ENCODE data around the gene DSCAM. TPM values are rescaled to one million over a fixed set of nuclear protein-coding genes. Genes with fewer than 3 reads are reported as not detected.

DSCAM gene
- total and polyA plus RNA-seq, 12 donors = under 0.01 to 0.11 (median 0.07) TPM; not detected in 5

DNA sequence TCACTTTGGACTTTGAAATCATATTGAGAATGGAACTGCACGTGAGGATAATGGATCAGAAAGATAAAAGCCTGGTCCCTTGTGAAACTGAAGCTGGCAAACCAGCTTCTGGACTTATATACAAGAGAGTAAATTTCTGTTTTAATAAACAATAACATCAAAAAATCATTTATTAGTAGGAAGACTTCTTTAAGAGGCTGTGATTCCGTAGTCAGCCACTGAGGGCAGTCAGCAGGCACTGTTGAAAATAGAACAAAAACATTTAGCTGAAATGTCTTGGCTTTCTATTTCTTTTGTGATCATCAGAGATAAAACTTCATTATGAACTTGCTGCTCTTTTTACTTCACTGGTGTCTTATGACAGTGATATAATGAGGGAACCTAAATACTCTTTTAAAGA lies 490.3 kb downstream of the DSCAM start:
- no peak for DNase-seq
- no peaks in the 10 kb centered on the region for H3K4me1 ChIP-seq (replicated peaks in 1 of 2)
- H3K27ac ChIP-seq = no peak overlapping the region
- H3K36me3 ChIP-seq (replicated peaks in 1 of 2) = no peaks in the 10 kb centered on the region
- TF ChIP-seq POLR2A (IDR thresholded peaks at IDR 0.05) = no peak
- TF ChIP-seq, protein P1, sequence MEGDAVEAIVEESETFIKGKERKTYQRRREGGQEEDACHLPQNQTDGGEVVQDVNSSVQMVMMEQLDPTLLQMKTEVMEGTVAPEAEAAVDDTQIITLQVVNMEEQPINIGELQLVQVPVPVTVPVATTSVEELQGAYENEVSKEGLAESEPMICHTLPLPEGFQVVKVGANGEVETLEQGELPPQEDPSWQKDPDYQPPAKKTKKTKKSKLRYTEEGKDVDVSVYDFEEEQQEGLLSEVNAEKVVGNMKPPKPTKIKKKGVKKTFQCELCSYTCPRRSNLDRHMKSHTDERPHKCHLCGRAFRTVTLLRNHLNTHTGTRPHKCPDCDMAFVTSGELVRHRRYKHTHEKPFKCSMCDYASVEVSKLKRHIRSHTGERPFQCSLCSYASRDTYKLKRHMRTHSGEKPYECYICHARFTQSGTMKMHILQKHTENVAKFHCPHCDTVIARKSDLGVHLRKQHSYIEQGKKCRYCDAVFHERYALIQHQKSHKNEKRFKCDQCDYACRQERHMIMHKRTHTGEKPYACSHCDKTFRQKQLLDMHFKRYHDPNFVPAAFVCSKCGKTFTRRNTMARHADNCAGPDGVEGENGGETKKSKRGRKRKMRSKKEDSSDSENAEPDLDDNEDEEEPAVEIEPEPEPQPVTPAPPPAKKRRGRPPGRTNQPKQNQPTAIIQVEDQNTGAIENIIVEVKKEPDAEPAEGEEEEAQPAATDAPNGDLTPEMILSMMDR (IDR thresholded peaks at IDR 0.05) = no peak
- H3K4me3 ChIP-seq = no peak overlapping the region
- 44 to 67% (median 60%) methylated on average over 2 of the region's 2 CpGs for WGBS, 4 donors
- no peaks in the 10 kb centered on the region for H3K27me3 ChIP-seq
- H3K9me3 ChIP-seq (replicated peaks in 1 of 3) = no peaks in the 10 kb centered on the region
- intact Hi-C loops (cut with DNase I) = no loop called here

DNA sequence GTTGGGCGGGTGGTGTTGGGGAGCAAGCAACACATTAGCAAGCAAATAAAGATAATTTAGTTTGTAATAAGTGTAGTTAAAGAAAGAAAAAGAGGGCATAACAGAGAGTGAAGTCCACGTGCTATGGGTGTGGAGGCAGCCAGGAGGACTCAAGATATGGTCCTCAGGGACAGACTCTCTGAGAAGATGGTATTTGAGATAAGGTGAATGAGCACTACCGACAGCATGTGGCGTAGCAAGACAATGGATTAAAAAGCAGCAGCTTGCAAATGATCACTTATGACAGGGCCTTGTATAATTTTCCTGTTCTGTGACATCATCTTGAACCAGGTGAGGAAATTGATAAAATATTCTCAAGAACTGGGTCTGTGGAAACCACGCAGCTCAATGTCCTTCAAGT lies 491.9 kb downstream of the DSCAM start:
- no peaks in the 10 kb centered on the region for H3K9me3 ChIP-seq (replicated peaks in 1 of 3)
- no peak for TF ChIP-seq POLR2A (IDR thresholded peaks at IDR 0.05)
- TF ChIP-seq, protein P1 (IDR thresholded peaks at IDR 0.05) = no peak
- H3K27me3 ChIP-seq = no peaks in the 10 kb centered on the region
- WGBS, 4 donors = 75 to 83% (median 78%) methylated on average over 5 of the region's 5 CpGs
- H3K4me1 ChIP-seq (replicated peaks in 1 of 2) = no peaks in the 10 kb centered on the region
- no peak for DNase-seq
- intact Hi-C loops (cut with DNase I) = no loop called here
- no peaks in the 10 kb centered on the region for H3K36me3 ChIP-seq (replicated peaks in 1 of 2)
- H3K27ac ChIP-seq = no peak overlapping the region
- H3K4me3 ChIP-seq = no peak overlapping the region

DNA sequence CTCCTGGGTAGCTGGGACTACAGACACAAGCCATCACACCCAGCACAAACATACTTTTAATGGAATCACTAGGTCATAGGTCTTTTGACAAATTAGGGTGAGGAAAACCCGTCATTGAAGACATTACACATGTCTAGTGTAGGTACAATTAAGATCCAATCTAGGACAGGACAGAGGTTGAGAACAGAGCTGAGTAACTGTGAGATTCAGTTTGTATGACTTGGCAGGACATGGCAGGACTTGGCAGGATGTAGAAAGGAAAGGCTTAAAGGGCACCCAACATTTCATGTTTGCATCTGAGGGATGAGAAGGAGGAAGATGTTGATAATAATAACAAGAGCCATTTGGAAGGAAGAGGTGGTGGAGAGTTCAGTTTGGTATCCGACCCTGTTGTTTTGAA lies 496.0 kb downstream of the DSCAM start:
- Histone ChIP-seq H3K4me1 (replicated peaks in 1 of 2) (no peaks in the 10 kb centered on the region), H3K27ac (no peak overlapping the region), H3K36me3 (replicated peaks in 1 of 2) (no peaks in the 10 kb centered on the region), H3K9me3 (replicated peaks in 1 of 3) (no peaks in the 10 kb centered on the region), H3K4me3 (no peak overlapping the region), H3K27me3 (no peaks in the 10 kb centered on the region)
- 37 to 55% (median 42%) methylated on average over 2 of the region's 2 CpGs for WGBS, 4 donors
- no peak for TF ChIP-seq POLR2A (IDR thresholded peaks at IDR 0.05)
- TF ChIP-seq, protein P1 (IDR thresholded peaks at IDR 0.05) = no peak
- no peak for DNase-seq
- intact Hi-C loops (cut with DNase I) = no loop called here

DNA sequence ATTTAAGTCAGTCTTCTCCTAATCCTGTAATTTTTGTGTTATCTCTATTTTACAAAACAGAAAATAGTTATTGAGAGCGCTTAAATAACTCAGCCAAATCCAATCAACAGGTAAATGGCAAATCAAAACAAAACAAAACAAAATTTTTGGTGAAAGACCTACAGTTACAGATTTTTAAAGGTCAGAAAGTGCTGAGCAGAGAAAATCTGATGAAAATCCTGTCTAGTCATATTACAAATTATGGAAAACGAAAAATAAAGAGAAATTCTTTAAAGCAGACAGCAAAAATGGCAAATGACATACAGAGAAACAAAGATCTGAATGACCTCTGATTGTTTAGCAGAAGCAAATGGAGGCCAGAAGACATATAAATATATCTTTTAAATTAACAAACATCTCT lies 497.4 kb downstream of the DSCAM start:
- DNase-seq = no peak
- Histone ChIP-seq H3K4me1 (replicated peaks in 1 of 2) (no peaks in the 10 kb centered on the region), H3K4me3 (no peak overlapping the region), H3K9me3 (replicated peaks in 1 of 3) (no peaks in the 10 kb centered on the region), H3K27ac (no peak overlapping the region), H3K36me3 (replicated peaks in 1 of 2) (no peaks in the 10 kb centered on the region), H3K27me3 (no peaks in the 10 kb centered on the region)
- intact Hi-C loops (cut with DNase I) = no loop called here
- WGBS, 4 donors = 70 to 78% (median 73%) methylated on average over 2 of the region's 2 CpGs
- no peak for TF ChIP-seq POLR2A (IDR thresholded peaks at IDR 0.05)
- TF ChIP-seq, protein P1 (IDR thresholded peaks at IDR 0.05) = no peak
